Cardiac septum (tissue), 1 donor: ENCODE measurements around the gene EDEM1. TPM values are rescaled to one million over a fixed set of nuclear protein-coding genes. Genes with fewer than 3 reads are reported as not detected.
"Not testable (repeated sequence)": the region's sequence is repeated elsewhere in the genome, so short reads cannot be mapped to it uniquely, and the experiment has no call there.

Experiments used
- DNase-seq: peaks from one replicate; pipeline ENCODE4 v3.0.0-alpha.2; 2020; ENCODE audit warnings: low spot score
- intact Hi-C: fragments of 100-400 bp; cut with DNase I; formaldehyde crosslinking; loops from one replicate; pipeline ENCODE4 v1.14.0; 2022
- long read RNA-seq: library from polyadenylated mRNA; unstranded; transcript quantifications from one replicate; pipeline ENCODE4 v2.0.0, GENCODE V29; 2021
- total RNA-seq: library from RNA; stranded (reverse); fragmentation: NEBNext Ultra II Directional; extraction: Animal tissue kit (Norgen Biotek cat#: 25700); gene quantifications from one replicate; pipeline ENCODE4 v1.2.1, GENCODE V29; 2021
- donor health status: DM: no; HTN: no; CAD: no.

Gene EDEM1
- 10.3 TPM for total RNA-seq
- long read RNA-seq, full-length matches to known transcripts, result 7 of 7 reads
- long read RNA-seq, partial matches to known transcripts, result 0 of 7 reads
- long read RNA-seq, other reads (novel, unspliced or antisense), result 0 of 7 reads

DNA sequence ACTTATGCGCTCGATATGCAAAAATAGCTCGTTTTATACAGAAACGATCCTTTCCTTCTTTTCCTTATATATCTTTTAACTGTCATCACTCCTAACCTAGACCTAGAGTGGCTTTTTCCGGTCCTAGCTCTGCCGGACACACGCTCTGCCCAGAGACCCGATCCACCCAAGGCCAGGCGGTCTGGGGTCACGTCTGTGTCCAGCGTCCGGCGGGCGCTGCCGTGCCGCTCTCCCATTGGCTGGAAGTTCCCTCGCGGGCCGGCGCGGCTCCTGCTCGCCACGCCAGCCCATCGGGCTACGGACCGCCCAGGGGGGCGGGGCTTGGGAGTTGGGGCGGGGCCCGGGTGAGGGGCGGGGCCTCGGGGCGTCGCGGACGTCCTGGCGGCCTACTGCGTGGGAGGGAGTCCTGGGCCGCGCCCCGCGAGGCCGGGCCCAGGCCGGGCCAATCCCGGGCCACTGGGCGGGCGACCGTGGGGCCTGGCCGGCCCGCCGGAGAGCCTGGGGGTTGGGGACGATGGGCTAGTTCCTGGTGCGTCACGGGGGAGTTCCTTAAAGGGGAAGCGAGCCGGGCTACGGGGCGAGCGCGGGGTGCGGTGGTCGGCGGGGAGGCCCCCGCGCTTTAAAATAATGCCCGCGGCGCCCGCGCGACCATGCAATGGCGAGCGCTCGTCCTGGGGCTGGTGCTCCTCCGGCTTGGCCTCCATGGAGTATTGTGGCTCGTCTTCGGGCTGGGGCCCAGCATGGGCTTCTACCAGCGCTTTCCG is at the start of gene EDEM1:
TSS of gene EDEM1 (plus strand) at position 552 of the 764 bp plus-strand sequence. CDS start at position 651, 99 bp downstream.
- DNase-seq, result peak; percentile 99
- intact Hi-C loops, result loop anchor here (1.0 to 10.0 kb wide), 3 partner anchors 65 to 695 kb away; partner anchors contain the start of genes ARL8B and ITPR1

DNA sequence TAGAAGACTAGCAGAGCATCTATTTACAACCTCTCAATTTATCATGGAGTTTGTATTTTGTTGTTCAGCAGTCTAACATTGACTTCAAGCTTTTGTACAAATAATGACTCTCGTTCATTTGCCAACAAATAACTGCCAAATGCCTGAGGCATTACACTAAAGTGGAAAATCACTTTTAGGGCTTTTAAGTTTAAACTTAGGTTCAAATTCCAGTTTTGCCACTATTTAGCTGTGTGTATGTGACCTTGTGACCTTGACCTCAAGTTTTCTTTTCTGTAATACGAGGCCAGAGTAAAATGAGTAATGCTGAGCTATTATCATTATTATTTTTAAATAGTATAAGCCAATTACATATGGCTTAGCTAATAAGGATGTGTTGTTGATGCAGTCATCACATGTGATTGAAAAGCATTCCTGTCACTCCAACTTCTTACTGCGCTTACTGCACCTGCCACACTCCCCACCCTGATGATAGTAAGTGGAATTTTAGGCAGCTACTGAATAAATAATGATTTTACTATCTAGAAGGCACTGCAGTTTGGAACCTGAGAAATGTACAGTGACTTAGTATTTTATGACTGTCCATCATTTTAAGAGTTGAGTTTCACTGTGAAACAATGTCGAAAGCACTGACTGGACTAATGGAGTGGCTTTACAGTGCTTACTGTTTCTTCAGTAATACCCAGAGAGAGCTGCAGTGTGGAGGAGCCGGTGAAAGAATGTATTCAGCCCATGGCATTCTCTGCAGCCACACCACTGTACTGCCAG is 49.1 kb upstream of the EDEM1 start:
- no peak for DNase-seq
- intact Hi-C loops, result no loop called here

DNA sequence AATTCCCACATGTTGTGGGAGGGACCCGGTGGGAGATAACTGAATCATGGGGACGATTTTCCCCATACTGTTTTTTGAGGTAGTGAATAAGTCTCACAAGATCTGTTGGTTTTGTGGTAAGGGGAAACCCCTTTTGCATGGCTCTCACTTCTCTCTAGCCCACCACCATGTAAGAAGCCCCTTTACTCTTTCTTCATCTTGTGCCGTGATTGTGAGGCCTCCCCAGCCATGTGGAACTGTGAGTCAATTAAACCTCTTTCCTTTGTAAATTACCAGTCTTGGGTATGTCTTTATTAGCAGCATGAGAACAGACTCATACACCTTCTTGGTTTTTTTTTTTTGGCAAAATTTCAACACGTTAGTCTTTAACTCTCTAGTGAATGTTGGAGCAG is 47.3 kb upstream of the EDEM1 start:
- intact Hi-C loops, result no loop called here
- no peak for DNase-seq

DNA sequence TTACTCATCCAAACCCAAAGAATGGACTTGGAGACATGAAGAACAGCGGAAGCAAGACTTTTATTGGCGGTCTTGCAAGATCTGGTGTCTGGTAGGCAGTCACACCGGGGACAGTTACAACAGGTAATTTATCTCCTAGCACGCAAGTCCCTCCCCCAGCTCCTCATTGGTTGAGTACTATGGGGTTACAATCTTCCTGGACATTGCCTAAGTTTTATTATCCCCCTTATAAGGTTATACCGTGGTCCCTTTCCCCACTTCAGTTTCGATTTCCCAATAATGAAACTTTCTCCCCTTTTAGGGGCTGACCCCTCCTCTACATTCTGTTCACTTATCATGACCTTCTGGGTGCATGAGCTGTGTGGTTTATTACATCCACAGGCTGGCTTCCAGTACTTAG is 46.7 kb upstream of the EDEM1 start:
- no peak for DNase-seq
- intact Hi-C loops, result no loop called here

DNA sequence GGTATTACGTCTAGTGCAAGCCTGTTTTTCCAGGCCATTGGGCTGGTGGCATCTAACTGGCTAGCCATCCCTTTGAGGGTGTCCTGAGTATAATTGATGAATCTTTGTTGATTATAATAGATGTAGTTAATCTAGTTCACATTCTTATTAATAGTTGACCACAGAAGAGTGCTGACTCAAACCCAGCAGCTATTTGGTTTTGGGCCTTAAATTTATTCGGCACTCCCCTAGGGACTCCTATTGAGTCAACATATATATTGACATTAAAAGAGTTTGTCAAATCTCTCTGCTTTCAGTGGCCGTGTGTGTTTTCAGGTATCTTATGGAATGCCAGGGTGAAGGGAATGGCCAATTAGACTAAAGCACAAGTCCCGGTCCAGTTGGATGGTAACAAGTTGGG is 45.7 kb upstream of the EDEM1 start:
- DNase-seq, result no peak
- intact Hi-C loops, result no loop called here

DNA sequence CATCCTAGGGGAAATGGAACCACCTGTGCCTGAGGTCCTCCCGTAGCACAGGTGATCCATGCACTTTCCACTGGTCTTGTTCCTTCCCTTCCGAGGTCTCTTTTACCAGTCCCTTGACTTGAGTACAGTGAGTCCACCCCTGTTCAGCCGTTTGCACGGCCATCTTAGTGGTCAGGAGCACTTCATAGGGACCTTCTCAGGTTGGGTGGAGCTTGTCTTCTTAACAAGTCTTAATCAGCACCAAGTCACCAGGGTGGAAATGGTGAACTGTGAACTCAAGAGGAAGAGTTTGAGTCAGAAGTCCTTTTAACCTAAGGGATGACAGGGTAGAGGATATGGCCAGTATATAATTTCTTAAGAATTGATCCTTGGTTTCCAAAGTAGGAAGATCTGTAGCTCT is 44.0 kb upstream of the EDEM1 start:
- no peak for DNase-seq
- intact Hi-C loops, result no loop called here

DNA sequence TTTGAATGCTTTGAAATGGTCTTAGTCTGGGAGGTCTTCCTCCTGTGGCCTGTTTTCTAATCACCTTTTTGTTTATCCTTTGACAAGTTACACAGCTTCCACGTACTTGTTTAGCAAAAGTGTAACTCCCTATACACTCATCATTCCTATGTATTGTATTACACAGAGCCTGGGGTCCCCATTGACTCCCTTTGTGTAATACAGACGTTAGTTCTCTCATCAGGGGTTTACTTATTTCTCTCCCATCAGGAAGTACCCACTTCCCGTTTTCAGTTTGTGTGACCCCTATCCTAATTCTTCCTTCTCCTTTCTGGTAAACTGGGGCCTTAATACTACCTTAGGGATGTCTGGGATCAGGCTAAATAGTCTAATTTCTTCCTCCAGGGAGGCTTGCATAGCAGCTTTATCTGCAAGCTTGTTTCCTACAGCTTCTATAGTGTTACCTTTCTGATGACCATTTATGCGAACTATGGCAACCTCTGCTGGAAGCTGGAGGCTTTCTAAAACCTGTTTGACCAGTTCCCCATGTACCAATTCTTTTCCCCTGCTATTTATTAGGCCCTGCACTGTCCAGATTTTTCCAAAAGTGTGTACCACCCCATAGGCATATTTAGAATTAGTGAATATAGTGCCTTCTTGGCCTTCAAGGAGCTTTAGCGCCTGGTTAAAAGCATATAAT is 43.1 kb upstream of the EDEM1 start:
- intact Hi-C loops, result no loop called here
- DNase-seq, result no peak

DNA sequence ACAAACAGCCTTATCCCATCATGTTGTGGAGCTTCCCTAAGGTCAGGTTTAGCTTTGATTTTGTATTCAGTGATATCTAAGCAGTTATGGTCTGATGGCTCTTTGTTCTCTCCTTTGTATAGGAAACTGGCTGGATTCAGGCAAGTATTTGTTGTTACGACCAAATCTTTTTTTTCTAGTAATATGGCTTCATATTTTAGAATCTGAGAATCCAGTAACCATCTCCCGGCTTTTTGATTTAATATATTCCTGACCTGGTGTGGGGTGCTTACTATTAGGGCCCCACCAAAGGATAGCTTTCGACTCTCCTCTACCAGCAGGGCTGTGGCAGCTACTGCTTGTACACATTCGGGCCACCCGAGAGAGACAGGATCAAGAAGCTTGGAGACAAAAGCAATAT is 42.4 kb upstream of the EDEM1 start:
- intact Hi-C loops, result no loop called here
- no peak for DNase-seq

DNA sequence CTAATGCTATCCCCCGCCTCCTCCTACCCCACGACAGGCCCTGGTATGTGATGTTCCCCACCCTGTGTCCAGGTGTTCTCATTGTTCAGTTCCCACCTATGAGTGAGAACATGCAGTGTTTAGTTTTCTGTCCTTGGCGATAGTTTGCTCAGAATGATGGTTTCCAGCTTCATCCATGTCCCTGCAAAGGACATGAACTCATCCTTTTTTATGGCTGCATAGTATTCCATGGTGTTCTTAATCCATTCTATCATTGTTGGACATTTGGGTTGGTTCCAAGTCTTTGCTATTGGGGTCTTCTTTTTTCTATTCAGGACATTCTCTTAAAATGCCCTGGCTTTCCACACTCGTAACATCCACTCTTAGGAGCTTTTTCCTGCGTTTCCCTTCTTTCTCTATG is 40.4 kb upstream of the EDEM1 start:
- DNase-seq, intact Hi-C loops: not testable (repeated sequence)

DNA sequence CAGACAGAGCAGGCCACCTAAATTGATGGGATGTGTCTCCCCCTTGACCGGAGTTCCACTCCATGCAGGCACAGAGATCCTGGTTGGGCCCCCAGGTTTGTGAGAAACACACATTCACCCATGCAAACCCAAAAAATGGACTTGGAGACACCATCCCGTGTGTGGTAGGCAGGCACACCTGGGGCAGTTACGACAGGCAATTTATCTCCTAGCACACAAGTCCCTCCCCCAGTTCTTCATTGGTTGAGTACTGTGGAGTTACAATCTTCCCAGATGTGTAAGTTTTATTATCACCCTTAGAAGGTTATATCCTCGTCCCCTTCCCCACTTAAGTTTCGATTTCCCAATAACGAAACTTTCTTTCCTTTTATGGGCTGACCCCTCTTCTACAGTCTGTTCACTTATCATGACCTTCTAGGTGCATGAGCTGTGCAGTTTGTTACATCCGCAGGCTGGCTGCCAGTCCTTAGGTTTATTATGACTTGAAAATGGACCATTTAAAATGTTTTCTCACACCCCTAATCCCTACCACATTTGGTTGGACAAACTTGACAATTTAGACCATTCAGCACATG is 38.1 kb upstream of the EDEM1 start:
- no peak for DNase-seq
- intact Hi-C loops, result no loop called here

DNA sequence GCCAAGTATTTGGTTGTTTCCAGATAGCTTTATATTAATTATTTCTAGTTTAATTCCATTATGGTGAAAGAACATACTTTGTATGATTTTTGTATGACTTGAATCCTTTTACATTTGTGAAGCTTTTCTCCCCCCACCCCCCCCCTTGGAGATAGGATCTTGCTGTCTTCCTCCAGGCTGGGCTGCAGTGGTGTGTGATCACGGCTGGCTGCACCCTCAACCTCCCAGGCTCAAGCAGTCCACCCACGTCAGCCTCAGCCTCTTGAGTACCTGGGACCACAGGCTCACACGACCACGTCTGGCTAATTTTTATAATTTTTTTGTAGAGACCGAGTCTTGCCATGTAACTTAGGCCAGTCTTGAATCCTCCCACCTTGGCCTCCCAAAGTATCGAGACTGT is 35.9 kb upstream of the EDEM1 start:
- intact Hi-C loops, result no loop called here
- DNase-seq, result no peak

DNA sequence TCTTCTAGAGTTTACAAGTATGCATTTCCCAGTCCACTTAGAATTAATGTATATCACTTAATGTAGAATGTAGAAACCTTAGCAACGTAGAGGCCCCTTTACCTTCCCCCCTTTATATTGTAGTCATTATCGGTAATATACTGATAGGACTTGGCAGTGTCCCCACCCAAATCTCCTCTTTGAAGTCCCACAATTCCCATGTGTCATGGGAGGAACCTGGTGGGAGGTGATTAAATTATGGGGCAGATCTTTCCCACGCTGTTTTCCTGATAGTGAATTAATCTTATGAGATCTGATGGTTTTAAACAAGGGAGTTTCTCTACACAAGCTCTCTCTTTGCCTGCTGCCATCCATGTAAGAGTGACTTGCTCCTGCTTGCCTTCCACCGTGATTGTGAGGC is 34.4 kb upstream of the EDEM1 start:
- DNase-seq, result no peak
- intact Hi-C loops, result no loop called here

DNA sequence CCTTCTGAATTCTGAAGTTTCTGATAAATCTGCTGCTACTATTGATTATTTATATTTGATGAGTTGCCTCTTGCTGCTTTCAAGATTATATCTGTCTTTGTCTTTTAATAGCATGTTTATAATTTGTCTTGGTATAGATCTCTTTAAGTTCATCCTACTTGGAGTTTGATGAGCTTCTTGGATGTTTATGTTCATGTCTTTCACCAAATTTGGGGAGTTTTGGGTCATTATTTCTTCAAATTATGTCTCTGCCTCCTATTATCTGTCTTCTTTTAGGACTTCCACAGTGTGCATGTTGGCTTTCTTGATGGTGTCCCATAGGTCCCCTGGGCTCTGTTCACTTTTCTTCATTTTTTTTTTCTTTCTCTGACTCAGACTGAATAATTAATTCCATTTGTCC is 32.3 kb upstream of the EDEM1 start:
- DNase-seq, result no peak
- intact Hi-C loops, result no loop called here

DNA sequence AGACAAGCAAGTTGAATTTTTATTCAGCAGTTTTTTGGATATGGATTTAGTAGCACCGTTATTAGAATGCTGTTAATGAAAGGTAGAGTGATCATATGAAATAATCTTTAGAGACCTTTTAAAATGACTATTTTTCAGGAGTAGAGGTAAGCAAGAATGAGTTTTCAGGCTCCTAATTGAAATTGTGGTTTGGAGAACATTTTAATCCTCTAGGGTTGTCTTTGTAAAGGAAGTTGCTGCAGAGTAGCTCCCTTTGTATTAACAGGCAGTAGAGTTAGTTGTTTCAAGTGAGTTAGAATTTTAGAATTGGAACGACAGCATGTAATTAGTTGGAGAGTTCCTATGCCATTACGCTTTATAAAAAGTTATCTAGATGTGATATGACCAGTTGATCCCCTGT is 27.2 kb upstream of the EDEM1 start:
- no peak for DNase-seq
- intact Hi-C loops, result no loop called here

DNA sequence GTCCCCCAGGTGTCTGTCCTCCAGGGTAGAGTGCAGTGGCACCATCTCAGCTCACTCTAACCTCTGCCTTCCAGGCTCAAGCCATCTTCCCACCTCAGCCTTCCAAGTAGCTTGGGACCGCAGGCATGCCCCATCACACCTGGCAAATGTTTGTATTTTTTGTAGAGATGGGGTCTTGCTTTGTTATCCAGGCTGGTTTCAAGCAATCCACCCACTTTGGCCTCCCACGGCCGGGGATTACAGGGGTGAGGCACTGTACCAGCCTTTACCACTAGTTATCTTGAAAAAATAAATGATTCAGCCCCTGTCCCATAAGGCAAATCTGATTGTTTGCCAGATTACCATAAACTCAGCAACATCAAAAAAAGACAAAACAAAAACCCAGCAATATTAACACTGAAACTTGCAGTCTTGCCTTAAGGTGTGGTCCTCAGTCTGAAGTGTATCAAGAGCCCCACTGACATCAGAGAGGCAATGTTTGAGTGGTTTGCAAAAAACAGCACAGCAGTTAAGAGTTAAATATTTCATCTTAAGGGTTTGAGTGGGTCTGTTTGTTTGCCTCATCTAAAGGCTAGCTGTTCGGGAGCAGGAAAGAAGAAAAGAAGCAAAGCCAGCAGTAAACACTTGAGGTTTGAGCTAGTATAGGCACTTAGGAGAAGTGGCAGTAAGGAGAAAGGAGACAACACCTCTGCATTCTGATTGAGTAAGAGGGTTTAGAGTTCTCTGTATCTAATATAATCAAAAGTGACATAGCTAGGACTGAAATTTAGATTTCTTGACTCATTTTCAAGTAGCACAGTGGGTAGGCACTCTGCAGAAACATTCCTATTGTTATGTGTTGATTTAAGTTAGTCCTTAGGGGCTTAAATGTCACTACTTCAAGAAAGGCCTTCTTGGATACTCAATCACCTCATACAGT is 26.3 kb upstream of the EDEM1 start:
- intact Hi-C loops, result no loop called here
- DNase-seq, result no peak

DNA sequence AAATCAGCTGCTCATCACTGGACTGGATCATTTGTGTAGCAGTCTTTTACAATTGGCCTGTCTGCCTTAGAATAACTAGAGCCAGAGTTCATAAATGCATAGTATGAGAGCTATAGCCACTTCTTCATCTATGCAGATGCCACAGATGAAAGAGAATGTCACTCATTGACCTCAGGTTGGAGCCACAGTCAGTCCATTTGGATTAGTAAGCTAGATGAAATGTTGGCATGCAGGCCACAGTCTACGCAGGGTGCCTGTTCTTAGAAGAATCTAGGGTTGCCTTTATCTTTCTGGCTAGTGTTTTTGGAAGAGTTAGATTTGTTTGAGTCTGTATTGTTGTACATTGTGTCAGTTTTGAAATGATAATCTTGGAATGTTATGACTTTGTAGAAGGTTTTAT is 25.4 kb upstream of the EDEM1 start:
- DNase-seq, result no peak

DNA sequence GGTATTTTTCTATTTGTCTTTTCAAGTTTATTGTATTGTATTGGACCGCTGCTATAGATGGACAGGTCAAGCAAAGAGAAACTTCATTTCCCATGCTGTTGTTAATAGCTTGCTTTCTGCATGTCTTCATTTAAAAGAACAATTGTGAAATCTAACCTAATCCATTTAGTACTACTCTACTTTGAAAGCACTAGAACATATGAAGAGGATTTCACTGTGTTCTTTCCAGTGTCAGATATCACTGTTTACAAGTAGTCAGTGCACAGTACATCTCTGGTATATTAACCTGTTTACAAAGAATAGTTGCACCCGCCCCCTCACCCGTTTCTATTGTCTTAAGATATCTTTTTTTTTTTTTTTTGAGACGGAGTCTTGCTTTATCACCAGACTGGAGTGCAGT is 21.8 kb upstream of the EDEM1 start:
- DNase-seq, result no peak
- intact Hi-C loops, result no loop called here

More for the DNA sequence above, 25.4 kb upstream of the EDEM1 start:
- intact Hi-C loops, result no loop called here

DNA sequence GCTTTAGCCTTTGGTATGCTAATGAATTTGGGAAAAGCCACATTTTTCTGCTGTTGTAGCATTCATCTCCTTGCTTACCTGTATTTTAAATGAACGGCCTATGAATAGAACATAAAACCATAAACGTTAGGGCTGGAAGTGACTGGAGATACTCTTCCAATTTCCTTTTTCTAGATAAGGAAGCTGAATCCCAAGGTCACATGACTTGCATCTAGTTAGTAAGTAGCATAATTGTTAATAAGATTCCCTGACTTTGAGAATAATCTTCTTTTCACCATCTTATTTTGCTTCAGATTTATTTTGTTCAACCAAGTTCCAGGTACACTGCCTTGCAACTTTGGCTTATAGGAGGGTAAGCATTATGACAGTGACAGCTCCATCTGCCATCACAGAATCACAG is 20.7 kb upstream of the EDEM1 start:
- no peak for DNase-seq
- intact Hi-C loops, result no loop called here

DNA sequence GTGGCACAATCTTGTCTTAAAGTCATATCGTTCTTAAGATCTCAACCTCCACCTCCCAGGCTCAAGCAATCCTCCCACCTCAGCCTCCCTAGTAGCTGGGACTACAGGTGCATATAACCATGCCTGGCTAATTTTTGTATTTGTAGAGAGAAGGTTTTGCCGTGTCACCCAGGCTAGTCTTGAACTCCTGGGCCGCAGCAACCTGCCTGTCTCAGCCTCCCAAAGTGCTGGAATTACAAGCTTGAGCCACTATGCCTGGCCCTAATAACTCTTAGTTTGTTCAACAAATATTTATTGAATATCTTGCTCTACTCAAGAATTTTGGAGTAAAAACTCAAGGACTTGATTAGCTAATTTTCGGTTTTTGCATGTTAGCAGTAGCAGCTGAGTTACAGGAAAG is 19.4 kb upstream of the EDEM1 start:
- DNase-seq, result no peak
- intact Hi-C loops, result no loop called here
